CD4-positive, CD25-positive, alpha-beta regulatory T cell (primary cell): ENCODE results near the gene CCDC7. TPM values are rescaled to one million over a fixed set of nuclear protein-coding genes. Genes with fewer than 3 reads are reported as not detected.
A peak's percentile ranks its signal among the peaks of the same experiment; 100 is the strongest.
"Not testable (repeated sequence)": the region's sequence is repeated elsewhere in the genome, so short reads cannot be mapped to it uniquely, and the experiment has no call there.

ENCODE experiments used
- ATAC-seq, 2 donors: fragments of 150-1000 bp; cut with Tn5 transposase; one replicate each; pipeline ENCODE4 v1.10.0; 2021; ENCODE audit warnings: low read depth in 2 of 2, moderate number of reproducible peaks in 2 of 2, moderate library complexity in 1 of 2
- DNase-seq, 3 donors: peaks; one replicate each; pipeline versions ENCODE4 v3.0.0 to v3.0.0-alpha.2; 2012 to 2022; ENCODE audit warnings: mixed read lengths in 1 of 3
- H3K27ac ChIP-seq: one replicate; pipeline ENCODE4 v1.7.0; 2013; ENCODE audit warnings: mild to moderate bottlenecking, low read length; ENCODE audit not compliant: insufficient read depth, poor library complexity, severe bottlenecking
- H3K27me3 ChIP-seq: one replicate; pipeline ENCODE4 v1.7.0; 2013; ENCODE audit warnings: low read length; ENCODE audit not compliant: control insufficient read depth, insufficient read depth
- H3K36me3 ChIP-seq: one replicate; pipeline ENCODE4 v1.7.0; 2013; ENCODE audit warnings: mild to moderate bottlenecking, low read length, moderate library complexity; ENCODE audit not compliant: control insufficient read depth, insufficient read depth
- H3K4me1 ChIP-seq: 2 replicates; pipeline ENCODE4 v1.7.0; 2013; ENCODE audit warnings: mild to moderate bottlenecking, low read length; ENCODE audit not compliant: insufficient read depth, control insufficient read depth, poor library complexity, severe bottlenecking
- H3K4me3 ChIP-seq: one replicate; pipeline ENCODE4 v1.7.0; 2013; ENCODE audit warnings: low read depth, mild to moderate bottlenecking, low read length, moderate library complexity
- H3K9me3 ChIP-seq, 2 experiments: 1 replicate in 1 of 2; 2 replicates in 1 of 2; pipeline ENCODE4 v1.7.0; 2013; ENCODE audit warnings: low read length in 2 of 2, mild to moderate bottlenecking in 1 of 2, moderate library complexity in 1 of 2; ENCODE audit not compliant: control insufficient read depth in 2 of 2
- H3K27ac Mint-ChIP-seq, 3 donors: one replicate each; pipeline ENCODE4 v1.8.0; 2020 to 2022; ENCODE audit warnings: mild to moderate bottlenecking in 3 of 3, mixed read lengths in 3 of 3, moderate library complexity in 2 of 3
- H3K27me3 Mint-ChIP-seq: one replicate; pipeline ENCODE4 v1.8.0; 2022; ENCODE audit warnings: mild to moderate bottlenecking, mixed read lengths
- H3K36me3 Mint-ChIP-seq: one replicate; pipeline ENCODE4 v1.8.0; 2020; ENCODE audit warnings: mixed read lengths
- H3K4me1 Mint-ChIP-seq, 4 donors: one replicate each; pipeline ENCODE4 v1.8.0; 2020 to 2022; ENCODE audit warnings: mixed read lengths in 4 of 4, mild to moderate bottlenecking in 1 of 4
- H3K4me3 Mint-ChIP-seq, 4 donors: one replicate each; pipeline ENCODE4 v1.8.0; 2020 to 2022; ENCODE audit warnings: mild to moderate bottlenecking in 4 of 4, mixed read lengths in 4 of 4, moderate library complexity in 3 of 4
- H3K9me3 Mint-ChIP-seq, 7 donors: one replicate each; pipeline ENCODE4 v1.8.0; 2020 to 2022; ENCODE audit warnings: mixed read lengths in 7 of 7, mild to moderate bottlenecking in 3 of 7, moderate library complexity in 2 of 7
- polyA plus RNA-seq, 4 donors: library from polyadenylated mRNA; unstranded; fragments of 300-500 nt; fragmentation: Illumina TruSeq; gene quantifications; one replicate each; pipeline ENCODE4 v1.2.3, GENCODE V29; 2021
- total RNA-seq: library from RNA; stranded (reverse); gene quantifications from one replicate; pipeline ENCODE4 v1.2.3, GENCODE V29; 2022

CCDC7 gene
- total and polyA plus RNA-seq, 5 donors from 2014 or later, result 6.8 to 73.6 (median 29.9) TPM

DNA sequence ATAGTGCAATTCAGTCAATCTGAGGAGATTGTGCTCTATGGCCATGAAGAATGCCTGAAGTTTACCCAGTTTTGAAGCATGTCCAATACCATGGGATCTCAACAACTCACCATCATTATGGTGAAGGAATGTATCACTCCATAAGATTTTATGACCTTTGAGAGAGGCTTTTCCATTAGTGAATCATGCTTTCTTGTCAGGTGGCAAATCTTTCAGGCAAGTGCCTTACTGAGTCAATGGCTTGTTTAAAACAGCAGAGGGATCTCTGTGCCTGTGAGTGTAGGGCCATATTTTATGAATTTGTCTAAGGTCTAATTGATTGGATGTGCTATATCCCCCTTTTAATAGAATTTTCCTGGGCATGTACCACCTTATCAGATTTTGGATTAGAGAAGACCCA, 131.5 kb downstream of the CCDC7 start:
- no peaks in the 10 kb centered on the region for H3K4me1 ChIP-seq
- no peak overlapping the region for H3K27ac ChIP-seq
- ATAC-seq (no peak), DNase-seq (no peak)
- H3K9me3 Mint-ChIP-seq, result peaks cover 0 to 1% (median 0%) of the 10 kb centered on the region in 7 donors
- peaks cover 0 to 5% (median 2%) of the 10 kb centered on the region in 4 donors for H3K4me1 Mint-ChIP-seq
- H3K9me3 ChIP-seq, result no peaks in the 10 kb centered on the region
- no peaks in the 10 kb centered on the region for H3K27me3 ChIP-seq
- H3K36me3 Mint-ChIP-seq, result peaks cover 8% of the 10 kb centered on the region
- no peaks in the 10 kb centered on the region for H3K27me3 Mint-ChIP-seq
- H3K4me3 Mint-ChIP-seq, result no peak overlapping the region
- no peak overlapping the region for H3K4me3 ChIP-seq
- H3K36me3 ChIP-seq, result no peaks in the 10 kb centered on the region
- H3K27ac Mint-ChIP-seq, result peak overlapping the region in 1 of 3 donors; percentile 45

DNA sequence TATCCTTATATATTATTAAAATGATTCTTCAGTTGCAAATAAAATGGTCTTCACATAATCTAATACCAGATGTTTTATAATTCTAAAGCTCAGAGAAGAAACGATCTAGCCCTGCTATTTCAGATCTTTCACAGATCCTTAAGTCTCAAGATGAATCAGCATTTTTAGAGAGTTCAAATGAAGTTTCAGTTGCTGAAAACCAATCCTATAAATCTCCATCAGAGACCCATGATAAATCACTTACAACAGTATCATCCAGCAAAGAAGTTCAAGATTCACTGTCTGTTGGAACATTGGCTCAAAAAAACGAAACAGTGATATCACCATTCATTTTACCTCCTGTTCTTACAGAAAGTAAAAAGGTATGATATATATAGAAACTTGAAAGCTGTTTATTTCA, 137.0 kb downstream of the CCDC7 start:
- no peak overlapping the region for H3K27ac ChIP-seq
- peaks cover 6% of the 10 kb centered on the region for H3K36me3 ChIP-seq
- H3K4me1 ChIP-seq, result no peaks in the 10 kb centered on the region
- H3K27ac Mint-ChIP-seq, result no peak overlapping the region
- H3K4me1 Mint-ChIP-seq, result peaks cover 0 to 5% (median 2%) of the 10 kb centered on the region in 4 donors
- peaks cover 0 to 10% (median 2%) of the 10 kb centered on the region in 7 donors for H3K9me3 Mint-ChIP-seq
- no peak overlapping the region for H3K4me3 Mint-ChIP-seq
- no peaks in the 10 kb centered on the region for H3K27me3 Mint-ChIP-seq
- H3K9me3 ChIP-seq, result no peaks in the 10 kb centered on the region
- H3K27me3 ChIP-seq, result no peaks in the 10 kb centered on the region
- H3K36me3 Mint-ChIP-seq, result peaks cover 14% of the 10 kb centered on the region
- no peak for ATAC-seq
- H3K4me3 ChIP-seq, result no peak overlapping the region
- DNase-seq, result no peak

DNA sequence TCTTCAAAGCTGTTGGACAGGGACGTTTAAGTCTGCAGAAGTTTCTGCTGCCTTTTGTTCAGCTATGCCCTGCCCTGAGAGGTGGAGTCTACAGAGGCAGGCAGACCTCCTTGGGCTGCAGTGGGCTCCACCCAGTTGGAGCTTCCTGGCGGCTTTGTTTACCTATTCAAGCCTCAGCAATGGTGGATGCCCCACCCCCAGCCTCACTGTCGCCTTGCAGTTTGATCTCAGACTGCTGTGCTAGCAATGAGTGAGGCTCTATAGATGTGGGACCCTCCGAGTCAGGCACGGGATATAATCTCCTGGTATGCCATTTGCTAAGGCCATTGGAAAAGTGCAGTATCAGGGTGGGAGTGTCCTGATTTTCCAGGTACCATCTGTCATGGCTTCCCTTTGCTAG, 152.1 kb downstream of the CCDC7 start:
- peaks cover 65% of the 10 kb centered on the region for H3K36me3 Mint-ChIP-seq
- peak in 1 of 3 donors; percentile 3 for DNase-seq
- not testable (repeated sequence) for H3K27ac ChIP-seq, H3K4me3 ChIP-seq, H3K9me3 ChIP-seq, H3K4me1 ChIP-seq, ATAC-seq, H3K27me3 ChIP-seq, H3K27me3 Mint-ChIP-seq, H3K4me3 Mint-ChIP-seq, H3K36me3 ChIP-seq, H3K4me1 Mint-ChIP-seq
- peak overlapping the region in 1 of 3 donors; percentile 11 for H3K27ac Mint-ChIP-seq
- peaks cover 1 to 32% (median 7%) of the 10 kb centered on the region in 7 donors for H3K9me3 Mint-ChIP-seq

DNA sequence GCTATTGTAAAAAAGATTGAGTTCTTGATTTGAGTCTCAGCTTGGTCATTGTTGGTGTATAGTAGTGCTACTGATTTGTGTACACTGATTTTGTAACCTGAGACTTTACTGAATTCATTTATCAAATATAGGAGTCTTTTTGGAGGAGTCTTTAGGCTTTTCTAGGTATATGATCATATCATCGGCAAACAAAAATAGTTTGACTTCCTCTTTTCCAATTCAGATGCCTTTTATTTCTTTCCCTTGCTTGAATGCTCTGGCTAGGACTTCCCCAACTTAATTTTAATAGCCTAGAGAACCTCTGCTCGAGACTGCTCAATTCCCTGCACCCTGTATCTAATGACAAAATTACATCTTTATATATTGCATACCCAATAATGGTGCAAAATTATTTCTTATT, 154.4 kb downstream of the CCDC7 start:
- peaks cover 0 to under 1% (median 0%) of the 10 kb centered on the region in 4 donors for H3K4me1 Mint-ChIP-seq
- ATAC-seq, result no peak
- Histone ChIP-seq H3K36me3 (peaks cover 13% of the 10 kb centered on the region), H3K9me3 (peaks cover 7 to 10% of the 10 kb centered on the region in 2 experiments), H3K4me1 (no peaks in the 10 kb centered on the region), H3K27me3 (no peaks in the 10 kb centered on the region), H3K4me3 (no peak overlapping the region), H3K27ac (no peak overlapping the region)
- no peak for DNase-seq
- peak overlapping the region in 2 of 3 donors; percentile 8 to 9 for H3K27ac Mint-ChIP-seq
- peaks cover 0 to 19% (median 6%) of the 10 kb centered on the region in 7 donors for H3K9me3 Mint-ChIP-seq
- no peak overlapping the region for H3K4me3 Mint-ChIP-seq
- no peaks in the 10 kb centered on the region for H3K27me3 Mint-ChIP-seq
- peaks cover 69% of the 10 kb centered on the region for H3K36me3 Mint-ChIP-seq

DNA sequence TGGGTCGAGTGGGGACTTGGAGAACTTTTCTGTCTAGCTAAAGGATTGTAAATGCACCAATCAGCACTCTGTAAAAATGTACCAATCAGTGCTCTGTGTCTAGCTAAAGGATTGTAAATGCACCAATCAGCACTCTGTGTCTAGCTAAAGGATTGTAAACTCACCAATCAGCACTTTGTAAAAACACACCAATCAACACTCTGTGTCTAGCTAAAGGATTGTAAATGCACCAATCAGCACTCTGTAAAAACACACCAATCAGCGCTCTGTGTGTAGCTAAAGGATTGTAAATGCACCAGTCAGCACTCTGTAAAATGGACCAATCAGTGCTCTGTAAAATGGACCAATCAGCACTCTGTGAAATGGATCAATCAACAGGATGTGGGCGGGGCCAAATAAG, 155.6 kb downstream of the CCDC7 start:
- H3K4me1 Mint-ChIP-seq, H3K27me3 ChIP-seq, DNase-seq, H3K27ac Mint-ChIP-seq, ATAC-seq, H3K9me3 ChIP-seq, H3K4me1 ChIP-seq, H3K27me3 Mint-ChIP-seq, H3K4me3 ChIP-seq, H3K4me3 Mint-ChIP-seq, H3K27ac ChIP-seq: not testable (repeated sequence)
- Mint-ChIP-seq H3K9me3 (peaks cover 0 to 18% (median 5%) of the 10 kb centered on the region in 7 donors), H3K36me3 (peaks cover 60% of the 10 kb centered on the region)
- H3K36me3 ChIP-seq, result peaks cover 13% of the 10 kb centered on the region

DNA sequence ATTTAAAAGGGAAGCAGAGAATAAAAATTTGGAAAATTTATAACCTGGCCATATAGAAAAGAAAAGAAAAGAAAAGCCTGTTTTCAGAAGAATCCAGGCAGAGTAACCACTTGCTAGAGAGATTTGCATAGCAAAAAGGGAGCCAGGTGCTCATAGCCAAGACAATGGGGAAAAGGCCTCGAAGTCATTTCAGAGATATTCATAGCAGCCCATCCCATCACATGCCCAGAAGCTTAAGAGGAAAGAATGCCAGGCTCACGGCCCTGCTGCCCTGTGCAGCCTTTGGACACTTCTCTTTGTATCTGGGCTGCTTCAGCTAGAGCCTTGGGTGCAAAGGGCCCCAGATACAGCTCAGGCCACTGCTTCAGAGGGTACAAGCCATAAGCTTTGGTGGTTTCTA, 159.8 kb downstream of the CCDC7 start:
- Histone ChIP-seq H3K4me3 (no peak overlapping the region), H3K27me3 (no peaks in the 10 kb centered on the region), H3K9me3 (peaks cover 3 to 10% of the 10 kb centered on the region in 2 experiments), H3K36me3 (peaks cover 12% of the 10 kb centered on the region), H3K4me1 (no peaks in the 10 kb centered on the region), H3K27ac (no peak overlapping the region)
- Mint-ChIP-seq H3K27me3 (no peaks in the 10 kb centered on the region), H3K4me3 (no peak overlapping the region), H3K9me3 (peaks cover 0 to 10% (median 2%) of the 10 kb centered on the region in 7 donors), H3K36me3 (peaks cover 37% of the 10 kb centered on the region), H3K27ac (no peak overlapping the region), H3K4me1 (peaks cover 0 to 13% (median 8%) of the 10 kb centered on the region in 4 donors)
- no peak for ATAC-seq
- DNase-seq, result no peak

DNA sequence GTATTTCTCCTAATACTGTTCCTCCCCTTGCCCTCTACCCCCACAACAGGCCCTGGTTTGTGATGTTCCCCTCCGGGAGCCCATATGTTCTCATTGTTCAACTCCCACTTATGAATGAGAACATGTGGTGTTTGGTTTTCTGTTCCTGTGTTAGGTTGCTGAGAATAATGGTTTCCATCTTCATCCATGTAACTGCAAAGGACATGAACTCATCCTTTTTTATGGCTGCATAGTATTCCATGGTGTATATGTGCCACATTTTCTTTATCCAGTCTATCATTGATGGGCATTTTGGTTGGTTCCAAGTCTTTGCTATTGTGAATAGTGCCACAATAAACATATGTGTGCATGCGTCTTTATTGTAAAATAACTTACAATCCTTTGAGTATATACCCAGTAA, 164.6 kb downstream of the CCDC7 start:
- not testable (repeated sequence) for H3K27ac ChIP-seq, H3K4me1 ChIP-seq, H3K9me3 ChIP-seq, H3K27me3 ChIP-seq, H3K27ac Mint-ChIP-seq, H3K27me3 Mint-ChIP-seq, H3K4me3 ChIP-seq, ATAC-seq, H3K4me3 Mint-ChIP-seq, DNase-seq, H3K36me3 ChIP-seq
- peaks cover 3 to 23% (median 13%) of the 10 kb centered on the region in 7 donors for H3K9me3 Mint-ChIP-seq
- H3K36me3 Mint-ChIP-seq, result peaks cover 35% of the 10 kb centered on the region
- peaks cover 5 to 21% (median 8%) of the 10 kb centered on the region in 4 donors for H3K4me1 Mint-ChIP-seq

DNA sequence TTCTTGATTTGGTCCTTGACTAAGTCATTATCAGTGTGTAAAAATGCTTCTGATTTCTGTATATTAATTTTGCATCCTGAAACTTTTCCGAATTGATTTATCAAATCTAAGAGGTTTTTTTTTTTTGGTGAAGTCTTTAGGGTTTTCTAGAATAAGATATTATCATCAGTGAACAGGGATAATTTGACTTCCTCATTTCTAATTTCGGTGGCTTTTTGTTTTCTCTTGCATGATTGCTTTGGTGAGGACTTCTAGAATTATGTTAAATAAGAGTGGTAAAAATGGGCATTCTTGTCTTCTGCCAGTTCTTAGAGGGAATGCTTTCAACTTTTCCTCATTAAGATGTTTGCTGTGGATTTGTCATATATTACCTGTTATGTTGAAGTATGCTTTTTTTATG, 170.5 kb downstream of the CCDC7 start:
- H3K4me1 Mint-ChIP-seq, result peaks cover 0 to 19% (median 6%) of the 10 kb centered on the region in 4 donors
- no peak overlapping the region for H3K4me3 Mint-ChIP-seq
- no peaks in the 10 kb centered on the region for H3K4me1 ChIP-seq
- H3K27me3 ChIP-seq, result no peaks in the 10 kb centered on the region
- no peak for DNase-seq
- H3K27ac ChIP-seq, result no peak overlapping the region
- no peak overlapping the region for H3K4me3 ChIP-seq
- H3K36me3 Mint-ChIP-seq, result peaks cover 66% of the 10 kb centered on the region
- H3K36me3 ChIP-seq, result peaks cover 3% of the 10 kb centered on the region
- peaks cover 0 to 6% of the 10 kb centered on the region in 2 experiments for H3K9me3 ChIP-seq
- no peak for ATAC-seq
- no peak overlapping the region for H3K27ac Mint-ChIP-seq
- H3K9me3 Mint-ChIP-seq, result peaks cover 5 to 39% (median 16%) of the 10 kb centered on the region in 7 donors
- no peaks in the 10 kb centered on the region for H3K27me3 Mint-ChIP-seq
